GM23338 (cell line): ENCODE measurements around the gene PRAMEF11. TPM values are rescaled to one million over a fixed set of nuclear protein-coding genes. Genes with fewer than 3 reads are reported as not detected.

ENCODE experiments used
- ATAC-seq: fragments of 200-7000 bp; cut with Tn5 transposase; 3 replicates; pipeline ENCODE4 v1.9.1; 2020
- DNase-seq: peaks from one replicate; pipeline ENCODE4 v3.0.0-alpha.2; 2015; ENCODE audit warnings: low spot score
- H2AFZ ChIP-seq: fragments of 200-600 bp; sonication (generic); 2 replicates; pipeline ENCODE4 v1.8.0; 2016; ENCODE audit warnings: antibody characterized with exemption, mild to moderate bottlenecking, moderate library complexity
- H3F3A ChIP-seq: fragments of 200-600 bp; sonication (generic); replicated peaks from 2 replicates; pipeline ENCODE4 v1.8.0; 2017; ENCODE audit warnings: antibody characterized with exemption, mixed run types, low read depth
- H3K27ac ChIP-seq: fragments of 200-600 bp; sonication (generic); 2 replicates; pipeline ENCODE4 v1.6.1; 2016; ENCODE audit warnings: low read depth
- H3K27me3 ChIP-seq: fragments of 200-600 bp; sonication (generic); 2 replicates; pipeline ENCODE4 v1.8.0; 2016; ENCODE audit warnings: mild to moderate bottlenecking, mixed run types, moderate library complexity; ENCODE audit not compliant: insufficient read depth
- H3K36me3 ChIP-seq: fragments of 200-600 bp; sonication (generic); 2 replicates; pipeline ENCODE4 v1.8.0; 2016; ENCODE audit warnings: mild to moderate bottlenecking; ENCODE audit not compliant: insufficient read depth
- H3K4me1 ChIP-seq: fragments of 200-600 bp; sonication (generic); 2 replicates; pipeline ENCODE4 v1.8.0; 2016; ENCODE audit warnings: mild to moderate bottlenecking, moderate library complexity; ENCODE audit not compliant: insufficient read depth
- H3K4me2 ChIP-seq: fragments of 200-600 bp; sonication (generic); 2 replicates; pipeline ENCODE4 v1.7.1; 2017; ENCODE audit warnings: mixed run types
- H3K4me3 ChIP-seq: fragments of 200-600 bp; sonication (generic); 2 replicates; pipeline ENCODE4 v1.6.1; 2016; ENCODE audit warnings: mixed run types
- H3K79me2 ChIP-seq: fragments of 200-600 bp; sonication (generic); replicated peaks from 2 replicates; pipeline ENCODE4 v1.8.0; 2017; ENCODE audit warnings: mild to moderate bottlenecking; ENCODE audit not compliant: insufficient read depth
- H3K9me2 ChIP-seq: fragments of 200-600 bp; sonication (generic); 2 replicates; pipeline ENCODE4 v1.8.0; 2017; ENCODE audit not compliant: insufficient read depth
- H4K20me1 ChIP-seq: fragments of 200-600 bp; sonication (generic); replicated peaks from 2 replicates; pipeline ENCODE4 v1.8.0; 2017; ENCODE audit warnings: mild to moderate bottlenecking; ENCODE audit not compliant: insufficient read depth
- H3K27ac Mint-ChIP-seq: 2 replicates; pipeline ENCODE4 v1.8.0; 2020; ENCODE audit warnings: inconsistent platforms, mild to moderate bottlenecking, moderate library complexity, mixed read lengths
- H3K27me3 Mint-ChIP-seq: 3 replicates; pipeline ENCODE4 v1.8.0; 2022; ENCODE audit warnings: low read depth, mild to moderate bottlenecking, moderate library complexity, mixed read lengths, inconsistent platforms; ENCODE audit not compliant: insufficient read depth, poor library complexity
- H3K36me3 Mint-ChIP-seq: 3 replicates; pipeline ENCODE4 v1.8.0; 2021; ENCODE audit warnings: low read depth, mild to moderate bottlenecking, inconsistent platforms, moderate library complexity, mixed read lengths
- H3K4me1 Mint-ChIP-seq: 3 replicates; pipeline ENCODE4 v1.8.0; 2020; ENCODE audit warnings: mild to moderate bottlenecking, inconsistent platforms, mixed read lengths
- H3K4me3 Mint-ChIP-seq: 3 replicates; pipeline ENCODE4 v1.8.0; 2021; ENCODE audit warnings: moderate library complexity, mild to moderate bottlenecking, inconsistent platforms, mixed read lengths
- H3K9me3 Mint-ChIP-seq: 3 replicates; pipeline ENCODE4 v1.8.0; 2020; ENCODE audit warnings: moderate library complexity, mild to moderate bottlenecking, inconsistent platforms, mixed read lengths
- CREB1 ChIP-seq: fragments of 250-450 bp; sonication (Bioruptor Pico); IDR thresholded peaks from 2 replicates; pipeline ENCODE4 v1.5.0; 2020; ENCODE audit warnings: low read depth, mild to moderate bottlenecking, moderate library complexity
- EZH2 ChIP-seq: fragments of 200-600 bp; sonication (generic); IDR thresholded peaks from one replicate; pipeline ENCODE4 v1.8.0; 2017; ENCODE audit warnings: antibody characterized with exemption, mild to moderate bottlenecking, low read depth; ENCODE audit not compliant: unreplicated experiment
- EZH2phosphoT487 ChIP-seq: fragments of 200-600 bp; sonication (generic); IDR thresholded peaks from one replicate; pipeline ENCODE4 v1.8.1; 2018; ENCODE audit warnings: antibody characterized with exemption; ENCODE audit not compliant: unreplicated experiment
- JUNB ChIP-seq: IDR thresholded peaks from one replicate; pipeline ENCODE4 v1.6.1; 2016; ENCODE audit warnings: antibody characterized with exemption; ENCODE audit not compliant: unreplicated experiment
- NANOG ChIP-seq: IDR thresholded peaks from 2 replicates; pipeline ENCODE4 v1.6.1; 2016; ENCODE audit warnings: antibody characterized with exemption, borderline replicate concordance
- POLR2AphosphoS5 ChIP-seq: IDR thresholded peaks from 2 replicates; pipeline ENCODE4 v1.6.1; 2016; ENCODE audit warnings: antibody characterized with exemption, low read depth
- STAT1 ChIP-seq: IDR thresholded peaks from one replicate; pipeline ENCODE4 v1.6.1; 2016; ENCODE audit warnings: antibody characterized with exemption; ENCODE audit not compliant: unreplicated experiment
- ZNF114 ChIP-seq: fragments of 250-450 bp; sonication (Bioruptor Pico); IDR thresholded peaks from 2 replicates; pipeline ENCODE4 v1.5.0; 2020; ENCODE audit warnings: mild to moderate bottlenecking, moderate library complexity
- polyA plus RNA-seq: library from polyadenylated mRNA; unstranded; fragments of >200 nt; fragmentation: Nextera tagmentation; extraction: Ambion mirVana; gene quantifications from 2 replicates; pipeline ENCODE4 v1.2.1, GENCODE V29; 2016
- total RNA-seq: library from RNA; depleted of rRNA; stranded (reverse); fragments of >200 nt; shearing (Covaris generic); gene quantifications from 2 replicates; pipeline ENCODE4 v1.2.3, GENCODE V29; 2014
- TF ChIP-seq, protein P1 (sequence below), 2 experiments: fragments of 200-600 bp in 1 of 2; sonication (generic) in 1 of 2; conservative IDR thresholded peaks; 2 replicates each; pipeline versions ENCODE4 v1.5.1 to v1.6.1; 2016 to 2017; ENCODE audit warnings: antibody characterized with exemption in 2 of 2, low read depth in 2 of 2, mild to moderate bottlenecking in 2 of 2, moderate library complexity in 1 of 2
- TF ChIP-seq, protein P2 (sequence below): IDR thresholded peaks from one replicate; pipeline ENCODE4 v1.6.1; 2018; ENCODE audit warnings: antibody characterized with exemption; ENCODE audit not compliant: unreplicated experiment
- TF ChIP-seq, protein P3 (sequence below): IDR thresholded peaks from 2 replicates; pipeline ENCODE4 v1.6.1; 2016; ENCODE audit warnings: antibody characterized with exemption

PRAMEF11 gene
- total and polyA plus RNA-seq, 2 experiments from 2014 or later = not detected

DNA sequence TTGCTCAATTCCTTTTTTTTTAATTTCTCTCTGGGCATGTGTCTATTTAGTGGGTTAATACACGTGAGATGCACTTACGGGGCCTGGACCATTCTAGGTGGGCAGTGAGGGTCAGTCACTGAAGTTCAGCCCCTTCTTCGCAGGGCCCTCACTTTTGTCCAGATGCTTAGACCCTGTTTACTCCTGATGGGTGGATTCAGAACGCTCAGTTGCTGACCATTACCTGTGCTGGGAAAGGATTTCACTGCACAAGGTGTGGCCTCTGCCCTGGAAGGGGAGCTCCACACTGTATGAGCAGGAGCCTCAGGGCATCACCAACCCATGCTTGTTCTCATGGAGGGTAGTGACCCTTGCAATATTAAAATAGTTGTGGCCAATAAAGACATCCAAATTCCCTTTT is 53.1 kb downstream of the PRAMEF11 start:
- H3K27me3 Mint-ChIP-seq = peaks cover 2% of the 10 kb centered on the region
- DNase-seq (no peak), ATAC-seq (no peak)
- H3K27ac ChIP-seq = no peak overlapping the region
- no peaks in the 10 kb centered on the region for H3K36me3 ChIP-seq
- no peak overlapping the region for H3K4me3 ChIP-seq
- H3K36me3 Mint-ChIP-seq = no peaks in the 10 kb centered on the region
- no peak overlapping the region for H3K4me3 Mint-ChIP-seq
- no peaks in the 10 kb centered on the region for H3K27me3 ChIP-seq
- H3K4me1 ChIP-seq = peaks cover 2% of the 10 kb centered on the region; the same call in 1 of the 2 replicates
- no peaks in the 10 kb centered on the region for H3K9me2 ChIP-seq
- no peak overlapping the region for H3K27ac Mint-ChIP-seq
- H3K79me2 ChIP-seq = no peaks in the 10 kb centered on the region
- H3K9me3 Mint-ChIP-seq = peaks cover 34% of the 10 kb centered on the region
- H3K4me2 ChIP-seq = no peak overlapping the region
- 0 out of 3 replicates have a peak, but pooled peaks cover under 1% of the 10 kb centered on the region for H3K4me1 Mint-ChIP-seq
- no peak for TF ChIP-seq CREB1
- TF ChIP-seq ZNF114 (CRISPR knock-in tag) = no peak
- no peak for TF ChIP-seq JUNB
- TF ChIP-seq, protein P1, sequence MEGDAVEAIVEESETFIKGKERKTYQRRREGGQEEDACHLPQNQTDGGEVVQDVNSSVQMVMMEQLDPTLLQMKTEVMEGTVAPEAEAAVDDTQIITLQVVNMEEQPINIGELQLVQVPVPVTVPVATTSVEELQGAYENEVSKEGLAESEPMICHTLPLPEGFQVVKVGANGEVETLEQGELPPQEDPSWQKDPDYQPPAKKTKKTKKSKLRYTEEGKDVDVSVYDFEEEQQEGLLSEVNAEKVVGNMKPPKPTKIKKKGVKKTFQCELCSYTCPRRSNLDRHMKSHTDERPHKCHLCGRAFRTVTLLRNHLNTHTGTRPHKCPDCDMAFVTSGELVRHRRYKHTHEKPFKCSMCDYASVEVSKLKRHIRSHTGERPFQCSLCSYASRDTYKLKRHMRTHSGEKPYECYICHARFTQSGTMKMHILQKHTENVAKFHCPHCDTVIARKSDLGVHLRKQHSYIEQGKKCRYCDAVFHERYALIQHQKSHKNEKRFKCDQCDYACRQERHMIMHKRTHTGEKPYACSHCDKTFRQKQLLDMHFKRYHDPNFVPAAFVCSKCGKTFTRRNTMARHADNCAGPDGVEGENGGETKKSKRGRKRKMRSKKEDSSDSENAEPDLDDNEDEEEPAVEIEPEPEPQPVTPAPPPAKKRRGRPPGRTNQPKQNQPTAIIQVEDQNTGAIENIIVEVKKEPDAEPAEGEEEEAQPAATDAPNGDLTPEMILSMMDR (conservative IDR thresholded peaks at IDR 0.05; ENCODE audit: low read depth in 2 of 2) = no peak
- H4K20me1 ChIP-seq = no peaks in the 10 kb centered on the region
- no peaks in the 10 kb centered on the region for H3F3A ChIP-seq
- H2AFZ ChIP-seq = no peak overlapping the region

DNA sequence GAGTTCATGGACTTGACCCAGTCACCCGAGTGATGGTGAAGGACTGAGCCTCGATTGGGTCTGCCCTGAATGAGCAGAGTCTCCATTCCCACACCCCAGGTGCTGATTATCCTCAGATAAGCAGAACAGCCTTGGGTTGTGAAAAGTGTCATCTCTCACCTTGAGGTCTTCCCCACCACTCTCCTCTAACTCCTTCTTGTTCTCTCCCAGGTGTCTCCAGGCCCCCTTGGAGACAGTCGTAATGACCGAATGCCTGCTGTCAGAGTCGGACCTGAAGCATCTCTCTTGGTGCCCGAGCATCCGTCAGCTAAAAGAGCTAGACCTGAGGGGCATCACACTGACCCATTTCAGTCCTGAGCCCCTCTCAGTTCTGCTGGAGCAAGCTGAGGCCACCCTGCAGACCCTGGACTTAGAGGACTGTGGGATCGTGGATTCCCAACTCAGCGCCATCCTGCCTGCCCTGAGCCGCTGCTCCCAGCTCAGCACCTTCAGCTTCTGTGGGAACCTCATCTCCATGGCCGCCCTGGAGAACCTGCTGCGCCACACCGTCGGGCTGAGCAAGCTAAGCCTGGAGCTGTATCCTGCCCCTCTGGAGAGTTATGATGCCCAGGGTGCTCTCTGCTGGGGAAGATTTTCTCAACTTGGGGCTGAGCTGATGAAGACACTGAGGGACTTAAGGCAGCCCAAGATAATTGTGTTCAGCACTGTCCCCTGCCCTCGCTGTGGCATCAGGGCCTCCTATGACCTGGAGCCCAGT is 54.2 kb downstream of the PRAMEF11 start:
- H2AFZ ChIP-seq = no peak overlapping the region
- no peaks in the 10 kb centered on the region for H3K4me1 Mint-ChIP-seq
- no peak overlapping the region for H3K27ac Mint-ChIP-seq
- ATAC-seq (no peak), DNase-seq (no peak)
- no peak overlapping the region for H3K4me2 ChIP-seq
- peaks cover 38% of the 10 kb centered on the region for H3K9me3 Mint-ChIP-seq
- H3K27ac ChIP-seq = no peak overlapping the region
- H3K27me3 Mint-ChIP-seq = peaks cover 2% of the 10 kb centered on the region
- no peaks in the 10 kb centered on the region for H4K20me1 ChIP-seq
- no peaks in the 10 kb centered on the region for H3K36me3 ChIP-seq
- H3K4me3 ChIP-seq = no peak overlapping the region
- no peaks in the 10 kb centered on the region for H3K27me3 ChIP-seq
- no peaks in the 10 kb centered on the region for H3K9me2 ChIP-seq
- H3F3A ChIP-seq = no peaks in the 10 kb centered on the region
- H3K4me1 ChIP-seq = no peaks in the 10 kb centered on the region; the same call in 1 of the 2 replicates
- H3K4me3 Mint-ChIP-seq = no peak overlapping the region
- H3K79me2 ChIP-seq = no peaks in the 10 kb centered on the region
- no peaks in the 10 kb centered on the region for H3K36me3 Mint-ChIP-seq
- TF ChIP-seq POLR2AphosphoS5 (no peak), NANOG (no peak), CREB1 (no peak), EZH2 (no peak), EZH2phosphoT487 (no peak), JUNB (no peak), STAT1 (no peak)
- TF ChIP-seq, protein P2, sequence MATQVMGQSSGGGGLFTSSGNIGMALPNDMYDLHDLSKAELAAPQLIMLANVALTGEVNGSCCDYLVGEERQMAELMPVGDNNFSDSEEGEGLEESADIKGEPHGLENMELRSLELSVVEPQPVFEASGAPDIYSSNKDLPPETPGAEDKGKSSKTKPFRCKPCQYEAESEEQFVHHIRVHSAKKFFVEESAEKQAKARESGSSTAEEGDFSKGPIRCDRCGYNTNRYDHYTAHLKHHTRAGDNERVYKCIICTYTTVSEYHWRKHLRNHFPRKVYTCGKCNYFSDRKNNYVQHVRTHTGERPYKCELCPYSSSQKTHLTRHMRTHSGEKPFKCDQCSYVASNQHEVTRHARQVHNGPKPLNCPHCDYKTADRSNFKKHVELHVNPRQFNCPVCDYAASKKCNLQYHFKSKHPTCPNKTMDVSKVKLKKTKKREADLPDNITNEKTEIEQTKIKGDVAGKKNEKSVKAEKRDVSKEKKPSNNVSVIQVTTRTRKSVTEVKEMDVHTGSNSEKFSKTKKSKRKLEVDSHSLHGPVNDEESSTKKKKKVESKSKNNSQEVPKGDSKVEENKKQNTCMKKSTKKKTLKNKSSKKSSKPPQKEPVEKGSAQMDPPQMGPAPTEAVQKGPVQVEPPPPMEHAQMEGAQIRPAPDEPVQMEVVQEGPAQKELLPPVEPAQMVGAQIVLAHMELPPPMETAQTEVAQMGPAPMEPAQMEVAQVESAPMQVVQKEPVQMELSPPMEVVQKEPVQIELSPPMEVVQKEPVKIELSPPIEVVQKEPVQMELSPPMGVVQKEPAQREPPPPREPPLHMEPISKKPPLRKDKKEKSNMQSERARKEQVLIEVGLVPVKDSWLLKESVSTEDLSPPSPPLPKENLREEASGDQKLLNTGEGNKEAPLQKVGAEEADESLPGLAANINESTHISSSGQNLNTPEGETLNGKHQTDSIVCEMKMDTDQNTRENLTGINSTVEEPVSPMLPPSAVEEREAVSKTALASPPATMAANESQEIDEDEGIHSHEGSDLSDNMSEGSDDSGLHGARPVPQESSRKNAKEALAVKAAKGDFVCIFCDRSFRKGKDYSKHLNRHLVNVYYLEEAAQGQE = no peak
- TF ChIP-seq, protein P3, sequence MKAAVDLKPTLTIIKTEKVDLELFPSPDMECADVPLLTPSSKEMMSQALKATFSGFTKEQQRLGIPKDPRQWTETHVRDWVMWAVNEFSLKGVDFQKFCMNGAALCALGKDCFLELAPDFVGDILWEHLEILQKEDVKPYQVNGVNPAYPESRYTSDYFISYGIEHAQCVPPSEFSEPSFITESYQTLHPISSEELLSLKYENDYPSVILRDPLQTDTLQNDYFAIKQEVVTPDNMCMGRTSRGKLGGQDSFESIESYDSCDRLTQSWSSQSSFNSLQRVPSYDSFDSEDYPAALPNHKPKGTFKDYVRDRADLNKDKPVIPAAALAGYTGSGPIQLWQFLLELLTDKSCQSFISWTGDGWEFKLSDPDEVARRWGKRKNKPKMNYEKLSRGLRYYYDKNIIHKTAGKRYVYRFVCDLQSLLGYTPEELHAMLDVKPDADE = no peak
